HG02938 (cell line): ENCODE data around the gene FANCC.

ENCODE experiments used
- ATAC-seq: cut with Tn5 transposase; IDR thresholded peaks from one replicate; pipeline ENCODE4 v1.9.1; 2021; ENCODE audit warnings: mild to moderate bottlenecking, moderate library complexity; ENCODE audit not compliant: unreplicated experiment

The FANCC gene

GRCh38 chr9:95090023-95090791, 227.3 kb downstream of the FANCC start:
- no peak for ATAC-seq

GRCh38 chr9:95089257-95090022, 228.1 kb downstream of the FANCC start:
- ATAC-seq: no peak

- no peak for ATAC-seq
Observed at GRCh38 chr9:95088421-95089161, 228.9 kb downstream of the FANCC start.

- no peak for ATAC-seq
Observed at GRCh38 chr9:95087659-95088242, 229.8 kb downstream of the FANCC start.

- no peak for ATAC-seq
Observed at GRCh38 chr9:95086564-95086955, 230.9 kb downstream of the FANCC start.

- no peak for ATAC-seq
Observed at GRCh38 chr9:95085861-95086563, 231.5 kb downstream of the FANCC start.

- ATAC-seq: no peak
Observed at GRCh38 chr9:95085036-95085770, 232.3 kb downstream of the FANCC start.

- ATAC-seq: no peak
Observed at GRCh38 chr9:95084254-95084934, 233.1 kb downstream of the FANCC start.

- no peak for ATAC-seq
Observed at GRCh38 chr9:95083086-95083768, 234.3 kb downstream of the FANCC start.

GRCh38 chr9:95082401-95083084, 235.0 kb downstream of the FANCC start:
- no peak for ATAC-seq

GRCh38 chr9:95081998-95082397, 235.5 kb downstream of the FANCC start:
- no peak for ATAC-seq

- no peak for ATAC-seq
Observed at GRCh38 chr9:95080961-95081647, 236.4 kb downstream of the FANCC start.

GRCh38 chr9:95079461-95079860, 238.0 kb downstream of the FANCC start:
- no peak for ATAC-seq

- no peak for ATAC-seq
Observed at GRCh38 chr9:95078939-95079338, 238.6 kb downstream of the FANCC start.

- no peak for ATAC-seq
Observed at GRCh38 chr9:95078511-95078910, 239.0 kb downstream of the FANCC start.

- no peak for ATAC-seq
Observed at GRCh38 chr9:95077766-95078370, 239.6 kb downstream of the FANCC start.

GRCh38 chr9:95077053-95077765, 240.3 kb downstream of the FANCC start:
- ATAC-seq: no peak
